GM19099 (cell line): ENCODE measurements around the gene MIEN1.

Source experiments
- POLR2A ChIP-seq: IDR thresholded peaks from 3 replicates; pipeline ENCODE4 v1.6.1; 2011; ENCODE audit warnings: low read depth; ENCODE audit not compliant: insufficient read length; ENCODE audit errors: extremely low read depth

Gene MIEN1

GRCh38 chr17:39750131-39751015 lies 20.0 kb upstream of the MIEN1 start:
- TF ChIP-seq POLR2A, result no peak

- TF ChIP-seq POLR2A, result no peak
Measured at GRCh38 chr17:39747745-39748144, 17.4 kb upstream of the MIEN1 start.

- TF ChIP-seq POLR2A, result no peak
Measured at GRCh38 chr17:39746145-39746461, 15.8 kb upstream of the MIEN1 start.

- no peak for TF ChIP-seq POLR2A
Measured at GRCh38 chr17:39745335-39746144, 15.2 kb upstream of the MIEN1 start.

GRCh38 chr17:39744836-39745215 lies 14.5 kb upstream of the MIEN1 start:
- TF ChIP-seq POLR2A, result no peak

- no peak for TF ChIP-seq POLR2A
Measured at GRCh38 chr17:39744075-39744835, 13.9 kb upstream of the MIEN1 start.

- no peak for TF ChIP-seq POLR2A
Measured at GRCh38 chr17:39742856-39743436, 12.6 kb upstream of the MIEN1 start.

- TF ChIP-seq POLR2A, result no peak
Measured at GRCh38 chr17:39742126-39742855, 12.0 kb upstream of the MIEN1 start.

GRCh38 chr17:39740357-39741111 lies 10.2 kb upstream of the MIEN1 start:
- TF ChIP-seq POLR2A, result no peak

- no peak for TF ChIP-seq POLR2A
Measured at GRCh38 chr17:39739885-39740356, 9.6 kb upstream of the MIEN1 start.

GRCh38 chr17:39738983-39739884 lies 8.9 kb upstream of the MIEN1 start:
- TF ChIP-seq POLR2A, result no peak

GRCh38 chr17:39738568-39738901 lies 8.2 kb upstream of the MIEN1 start:
- no peak for TF ChIP-seq POLR2A
